HG03103 (cell line): ENCODE data around the gene LZTR1.

Experiments used
- ATAC-seq: cut with Tn5 transposase; IDR thresholded peaks from one replicate; pipeline ENCODE4 v1.9.1; 2021; ENCODE audit warnings: low read depth; ENCODE audit not compliant: unreplicated experiment

The LZTR1 gene

GRCh38 chr22:20979243-20979809, 2.8 kb upstream of the LZTR1 start:
- ATAC-seq = no peak

GRCh38 chr22:20979940-20980453, 2.1 kb upstream of the LZTR1 start:
- no peak for ATAC-seq

- ATAC-seq = no peak
These were observed 1.6 kb upstream of the LZTR1 start for GRCh38 chr22:20980523-20980922.

GRCh38 chr22:20980938-20981722, 967 bp upstream of the LZTR1 start:
- ATAC-seq = no peak

- no peak for ATAC-seq
These were observed 426 bp downstream of the LZTR1 start for GRCh38 chr22:20982563-20982882.

- ATAC-seq = no peak
These were observed 1.1 kb downstream of the LZTR1 start for GRCh38 chr22:20983081-20983771.

- no peak for ATAC-seq
These were observed 3.6 kb downstream of the LZTR1 start for GRCh38 chr22:20985720-20986119.

- ATAC-seq = no peak
These were observed 4.3 kb downstream of the LZTR1 start for GRCh38 chr22:20986365-20986764.

GRCh38 chr22:20987375-20987774, 5.3 kb downstream of the LZTR1 start:
- ATAC-seq = no peak

GRCh38 chr22:20988573-20989322, 6.7 kb downstream of the LZTR1 start:
- ATAC-seq = no peak

GRCh38 chr22:20989323-20990138, 7.4 kb downstream of the LZTR1 start:
- no peak for ATAC-seq

GRCh38 chr22:20990184-20991180, 8.4 kb downstream of the LZTR1 start:
- no peak for ATAC-seq

GRCh38 chr22:20991252-20992055, 9.4 kb downstream of the LZTR1 start:
- no peak for ATAC-seq

- ATAC-seq = no peak
These were observed 10.0 kb downstream of the LZTR1 start for GRCh38 chr22:20992056-20992442.

- no peak for ATAC-seq
These were observed 10.6 kb downstream of the LZTR1 start for GRCh38 chr22:20992456-20993303.

- no peak for ATAC-seq
These were observed 11.4 kb downstream of the LZTR1 start for GRCh38 chr22:20993304-20994127.
